NB4 (cell line): ENCODE data around the gene ZBTB7C.

Source experiments
- DNase-seq: peaks from one replicate; pipeline ENCODE4 v3.0.0; 2010; ENCODE audit warnings: low read depth
- H3K4me3 ChIP-seq: one replicate; pipeline ENCODE4 v1.5.1; 2011; ENCODE audit warnings: mild to moderate bottlenecking, low read depth, low read length, moderate library complexity
- MAX ChIP-seq: IDR thresholded peaks from 2 replicates; pipeline ENCODE4 v1.6.1; 2011; ENCODE audit warnings: low read depth, low read length
- MYC ChIP-seq: IDR thresholded peaks from 2 replicates; pipeline ENCODE4 v1.6.1; 2011; ENCODE audit warnings: low read depth, low read length
- POLR2A ChIP-seq: IDR thresholded peaks from 2 replicates; pipeline ENCODE4 v1.6.1; 2011; ENCODE audit warnings: mild to moderate bottlenecking; ENCODE audit not compliant: insufficient read length; ENCODE audit errors: extremely low read depth
- TF ChIP-seq, protein P1 (sequence below): IDR thresholded peaks from one replicate; pipeline ENCODE4 v1.5.1; 2012; ENCODE audit warnings: low read depth, low read length

Gene ZBTB7C

GRCh38 chr18:48182779-48183178, 226.4 kb downstream of the ZBTB7C start:
- TF ChIP-seq MYC = no peak
- TF ChIP-seq, protein P1, sequence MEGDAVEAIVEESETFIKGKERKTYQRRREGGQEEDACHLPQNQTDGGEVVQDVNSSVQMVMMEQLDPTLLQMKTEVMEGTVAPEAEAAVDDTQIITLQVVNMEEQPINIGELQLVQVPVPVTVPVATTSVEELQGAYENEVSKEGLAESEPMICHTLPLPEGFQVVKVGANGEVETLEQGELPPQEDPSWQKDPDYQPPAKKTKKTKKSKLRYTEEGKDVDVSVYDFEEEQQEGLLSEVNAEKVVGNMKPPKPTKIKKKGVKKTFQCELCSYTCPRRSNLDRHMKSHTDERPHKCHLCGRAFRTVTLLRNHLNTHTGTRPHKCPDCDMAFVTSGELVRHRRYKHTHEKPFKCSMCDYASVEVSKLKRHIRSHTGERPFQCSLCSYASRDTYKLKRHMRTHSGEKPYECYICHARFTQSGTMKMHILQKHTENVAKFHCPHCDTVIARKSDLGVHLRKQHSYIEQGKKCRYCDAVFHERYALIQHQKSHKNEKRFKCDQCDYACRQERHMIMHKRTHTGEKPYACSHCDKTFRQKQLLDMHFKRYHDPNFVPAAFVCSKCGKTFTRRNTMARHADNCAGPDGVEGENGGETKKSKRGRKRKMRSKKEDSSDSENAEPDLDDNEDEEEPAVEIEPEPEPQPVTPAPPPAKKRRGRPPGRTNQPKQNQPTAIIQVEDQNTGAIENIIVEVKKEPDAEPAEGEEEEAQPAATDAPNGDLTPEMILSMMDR = no peak
- no peak overlapping the region for H3K4me3 ChIP-seq
- DNase-seq = no peak

- DNase-seq = no peak
- H3K4me3 ChIP-seq = no peak overlapping the region
- no peak for TF ChIP-seq POLR2A
Observed at GRCh38 chr18:48181857-48182256, 227.3 kb downstream of the ZBTB7C start.

- DNase-seq = no peak
- H3K4me3 ChIP-seq = no peak overlapping the region
- TF ChIP-seq, protein P1 = no peak
- TF ChIP-seq POLR2A (no peak), MAX (no peak), MYC (no peak)
Observed at GRCh38 chr18:48181087-48181823, 227.9 kb downstream of the ZBTB7C start.

DNA sequence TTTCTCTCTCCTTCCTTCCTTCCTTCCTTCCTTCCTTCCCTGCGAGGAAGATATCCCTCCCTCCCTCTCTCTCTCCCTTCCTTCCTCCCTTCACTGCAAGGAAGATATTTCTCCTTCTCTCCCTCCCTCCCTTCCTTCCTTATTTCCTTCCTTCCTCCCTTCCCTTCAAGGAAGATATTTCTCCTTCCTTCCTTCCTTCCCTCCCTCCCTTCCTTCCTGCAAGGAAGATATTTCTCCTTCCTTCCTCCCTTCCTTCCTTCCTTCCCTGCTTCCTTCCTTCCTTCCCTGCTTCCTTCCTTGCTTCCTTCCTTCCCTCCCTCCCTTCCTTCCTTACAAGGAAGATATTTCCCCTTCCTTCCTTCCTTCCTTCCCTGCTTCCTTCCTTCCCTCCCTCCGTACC, 229.5 kb downstream of the ZBTB7C start:
- DNase-seq = no peak
- no peak for TF ChIP-seq MAX
- TF ChIP-seq POLR2A = no peak

DNA sequence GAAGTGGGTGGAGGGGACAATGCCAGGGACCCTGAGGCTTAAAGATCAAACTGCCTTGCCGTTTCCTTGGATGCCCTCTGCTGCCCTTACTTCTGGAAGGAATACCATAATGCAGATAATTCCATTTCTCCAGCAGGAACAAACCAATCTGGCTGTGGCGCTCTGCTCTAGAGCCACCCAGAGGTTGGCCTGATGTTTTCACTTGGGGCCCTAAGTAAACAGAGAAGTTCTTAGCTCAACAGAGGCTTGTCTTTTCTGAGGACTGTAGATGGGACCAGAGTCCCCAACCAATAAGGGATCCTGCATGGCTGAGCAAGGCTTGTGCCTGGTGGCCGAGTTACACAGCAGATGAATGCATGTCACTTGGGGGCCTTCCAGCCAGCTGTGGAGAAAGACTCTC, 230.2 kb downstream of the ZBTB7C start:
- no peak for DNase-seq
- TF ChIP-seq, protein P1 = no peak
- TF ChIP-seq POLR2A (no peak), MYC (no peak), MAX (no peak)

More for the DNA sequence above, 229.5 kb downstream of the ZBTB7C start:
- H3K4me3 ChIP-seq = no peak overlapping the region

DNA sequence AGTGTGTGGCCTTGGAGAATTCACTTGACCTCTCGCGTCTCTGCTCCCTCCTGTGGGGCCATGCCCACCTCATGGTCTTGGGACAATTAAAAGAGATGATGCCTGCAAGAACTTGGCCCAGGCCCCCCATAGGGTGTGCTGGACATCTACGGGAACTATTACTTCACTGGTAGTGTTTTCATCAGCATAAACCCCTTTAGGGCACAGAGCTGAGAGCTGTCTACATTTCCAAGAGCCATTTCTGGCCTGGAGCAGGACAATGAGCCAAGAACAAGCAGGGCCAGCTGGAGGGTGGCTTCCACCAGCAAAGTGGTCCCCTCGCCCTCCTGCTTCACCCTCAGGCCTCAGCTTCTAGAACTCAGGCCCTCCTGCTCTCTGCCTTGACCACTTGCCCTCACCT, 232.3 kb downstream of the ZBTB7C start:
- TF ChIP-seq, protein P1 = no peak
- no peak for TF ChIP-seq MAX
- no peak for TF ChIP-seq POLR2A
- TF ChIP-seq MYC = no peak
- no peak overlapping the region for H3K4me3 ChIP-seq
- DNase-seq = no peak

More for the DNA sequence above, 230.2 kb downstream of the ZBTB7C start:
- H3K4me3 ChIP-seq = no peak overlapping the region

DNA sequence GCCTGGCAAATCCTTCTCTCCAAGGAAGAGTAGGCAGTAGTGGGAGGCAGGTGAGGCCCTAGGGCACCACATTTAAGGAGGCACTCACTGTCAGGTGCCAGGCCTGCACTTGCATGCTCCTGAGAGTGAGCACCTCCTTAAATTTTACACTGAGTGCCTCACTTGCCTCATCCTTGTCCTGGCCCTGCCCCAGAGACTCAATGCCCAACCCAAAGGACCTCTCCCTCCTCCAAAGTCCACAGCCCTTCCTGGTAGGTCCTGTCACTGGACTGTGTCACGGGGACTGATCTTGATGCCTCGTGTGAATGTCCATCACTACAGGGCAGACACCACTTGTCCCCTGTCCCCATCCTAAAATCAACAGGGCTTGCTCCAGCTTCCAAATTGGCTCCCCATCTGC, 235.6 kb downstream of the ZBTB7C start:
- TF ChIP-seq, protein P1 = no peak
- TF ChIP-seq POLR2A (no peak), MYC (no peak)
- no peak for DNase-seq
- H3K4me3 ChIP-seq = no peak overlapping the region
